Stimulated activated CD8-positive, alpha-beta memory T cell treated with anti-CD3 and anti-CD28 coated beads, Interleukin-12 subunit alpha, Interleukin-12 subunit beta, amount 100 ng/mL, for 1 hour (primary cell): ENCODE results near the gene PABPN1.
A peak's percentile ranks its signal among the peaks of the same experiment; 100 is the strongest.

Source experiments
- DNase-seq: peaks from one replicate; pipeline ENCODE4 v3.0.0-alpha.2; 2020; ENCODE audit warnings: low read depth

Gene PABPN1

DNA sequence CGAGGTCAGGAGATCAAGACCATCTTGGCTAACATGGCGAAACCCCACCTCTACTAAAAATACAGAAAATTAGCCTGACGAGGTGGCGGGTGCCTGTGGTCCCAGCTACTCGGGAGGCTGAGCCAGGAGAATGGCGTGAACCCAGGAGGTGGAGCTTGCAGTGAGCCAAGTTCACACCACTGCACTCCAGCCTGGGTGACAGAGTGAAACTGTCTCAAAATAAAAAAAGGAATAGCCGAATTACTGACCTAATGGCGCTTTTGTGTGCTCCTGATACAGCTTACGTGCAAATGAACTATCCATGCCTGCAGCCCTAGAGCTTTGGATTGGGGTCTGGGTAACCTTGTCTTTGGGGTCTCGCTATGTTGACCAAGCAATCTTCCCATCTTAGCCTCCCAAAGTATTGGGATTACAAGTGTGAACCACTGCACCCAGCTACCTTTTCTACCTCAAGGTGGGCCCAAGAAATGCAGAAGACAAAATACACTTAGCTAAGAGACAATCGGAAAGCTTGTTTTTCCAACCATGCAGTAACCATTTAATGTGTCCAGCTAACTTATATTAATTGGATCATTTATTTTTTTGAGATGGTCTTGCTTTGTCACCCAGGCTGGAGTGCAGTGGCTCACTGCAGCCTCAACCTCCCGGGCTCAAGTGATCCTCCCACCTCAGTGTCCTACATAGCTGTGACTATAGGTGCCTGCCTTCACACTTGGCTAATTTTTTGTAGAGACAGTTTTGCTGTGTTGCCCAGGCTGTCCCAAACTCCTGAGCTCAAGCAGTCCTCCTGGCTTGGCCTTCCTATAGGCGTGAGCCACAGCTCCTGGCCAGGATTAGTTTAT lies 5.5 kb downstream of the PABPN1 start:
- DNase-seq: no peak

DNA sequence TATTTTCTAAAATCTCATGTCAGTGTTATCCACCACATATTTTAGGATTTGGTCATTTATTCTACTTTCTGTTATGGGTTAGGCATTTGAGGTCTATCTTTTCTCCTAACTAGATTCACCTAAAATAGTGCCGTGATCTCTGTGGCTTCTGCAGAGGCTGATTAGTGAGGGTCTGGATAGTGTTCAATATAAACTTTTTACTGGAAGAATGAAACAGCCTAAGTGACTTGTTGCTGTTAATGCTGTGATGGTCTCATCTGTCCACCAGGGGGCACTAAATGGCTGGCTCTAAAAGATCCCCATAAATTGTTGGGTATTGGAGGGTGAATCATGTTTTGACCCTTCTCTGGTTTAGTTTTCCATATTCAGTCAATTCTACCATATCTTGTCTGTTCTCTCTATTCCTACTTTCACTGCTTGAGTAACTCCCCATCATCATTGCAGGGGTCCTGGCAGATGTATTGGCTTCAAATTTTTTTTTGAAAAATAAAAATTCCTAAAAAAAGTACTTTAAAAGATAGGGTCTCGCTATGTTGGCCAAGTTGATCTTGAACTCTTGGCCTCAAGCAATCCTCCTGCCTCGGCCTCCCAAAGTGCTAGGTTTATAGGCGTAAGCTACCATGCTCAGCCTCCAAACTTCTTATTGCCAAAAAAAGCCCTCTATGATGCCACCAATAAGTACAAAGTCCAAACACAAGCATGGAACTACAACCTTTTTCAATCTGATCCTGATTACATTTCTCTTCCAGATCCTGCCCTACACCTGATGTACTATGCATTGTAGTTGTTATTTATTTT lies 6.9 kb downstream of the PABPN1 start:
- peak; percentile 49 for DNase-seq

DNA sequence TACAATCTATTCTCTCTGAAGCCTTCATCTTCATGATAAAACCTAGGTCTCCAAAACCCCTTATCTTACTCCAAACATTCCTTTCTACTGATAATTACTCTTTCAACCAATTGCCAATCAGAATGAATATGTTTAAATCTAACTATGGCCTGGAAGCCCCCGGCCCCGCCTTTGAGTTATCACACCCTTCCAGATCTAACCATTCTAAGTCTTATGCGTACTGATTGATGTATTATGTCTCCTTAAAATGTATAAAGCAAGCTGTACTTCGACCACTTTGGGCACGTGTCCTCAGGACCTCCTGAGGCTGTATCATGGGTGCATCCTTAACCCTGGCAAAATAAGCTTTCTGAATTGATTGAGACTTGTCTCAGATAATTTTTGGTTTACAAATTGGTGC lies 14.4 kb downstream of the PABPN1 start:
- DNase-seq: no peak

DNA sequence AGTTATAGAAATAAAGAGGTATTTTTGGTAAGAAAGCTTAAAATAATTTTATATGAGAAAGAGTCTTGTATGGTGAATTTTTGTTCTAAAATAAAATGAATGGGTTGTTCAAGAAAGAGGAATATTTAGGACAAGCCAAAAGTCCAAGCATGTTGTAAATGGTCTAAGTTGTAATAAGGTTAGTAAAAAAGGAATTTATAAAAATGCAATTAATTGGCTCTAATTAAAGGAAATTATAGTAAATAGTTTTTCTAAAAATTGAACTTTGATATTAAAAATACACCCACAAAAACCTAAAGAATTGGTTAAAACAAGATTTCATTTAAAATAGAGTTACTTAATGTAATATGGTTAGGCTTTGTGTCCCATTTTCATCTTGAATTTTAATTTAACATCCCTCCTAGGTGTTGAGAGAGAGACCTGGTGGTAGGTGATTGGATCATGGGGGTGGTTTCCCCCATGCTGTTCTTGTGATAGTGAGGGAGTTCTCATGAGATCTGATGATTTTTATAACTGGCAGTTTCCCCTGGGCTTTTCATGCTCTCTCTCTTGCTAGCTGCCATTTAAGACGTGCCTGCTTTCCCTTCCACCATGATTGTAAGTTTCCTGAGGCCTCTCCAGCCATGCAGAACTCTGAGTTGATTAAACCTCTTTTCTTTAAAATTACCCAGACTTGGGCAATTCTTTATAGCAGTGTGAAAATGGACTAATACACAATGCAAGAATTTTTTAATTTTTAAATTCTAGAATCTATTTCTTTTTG lies 18.4 kb downstream of the PABPN1 start:
- DNase-seq: no peak

DNA sequence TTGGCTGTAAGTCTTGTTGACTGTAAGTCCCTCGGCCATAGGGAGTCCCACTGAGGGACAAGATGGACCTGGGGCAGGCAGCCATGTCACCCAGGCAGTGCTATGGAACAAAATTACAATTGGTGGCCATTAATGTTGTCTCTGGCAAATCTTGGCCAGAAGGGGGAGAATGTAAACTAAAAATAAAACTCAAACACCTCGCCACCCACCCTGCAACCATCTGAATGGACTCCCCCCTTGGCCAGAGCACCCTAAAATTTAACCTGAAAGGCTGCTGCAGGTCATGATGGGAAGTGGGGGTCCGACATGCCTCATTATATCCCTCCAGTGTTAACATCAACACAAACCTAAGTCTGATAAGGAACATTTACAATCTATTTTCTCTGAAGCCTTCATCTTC lies 23.2 kb downstream of the PABPN1 start:
- DNase-seq: no peak

DNA sequence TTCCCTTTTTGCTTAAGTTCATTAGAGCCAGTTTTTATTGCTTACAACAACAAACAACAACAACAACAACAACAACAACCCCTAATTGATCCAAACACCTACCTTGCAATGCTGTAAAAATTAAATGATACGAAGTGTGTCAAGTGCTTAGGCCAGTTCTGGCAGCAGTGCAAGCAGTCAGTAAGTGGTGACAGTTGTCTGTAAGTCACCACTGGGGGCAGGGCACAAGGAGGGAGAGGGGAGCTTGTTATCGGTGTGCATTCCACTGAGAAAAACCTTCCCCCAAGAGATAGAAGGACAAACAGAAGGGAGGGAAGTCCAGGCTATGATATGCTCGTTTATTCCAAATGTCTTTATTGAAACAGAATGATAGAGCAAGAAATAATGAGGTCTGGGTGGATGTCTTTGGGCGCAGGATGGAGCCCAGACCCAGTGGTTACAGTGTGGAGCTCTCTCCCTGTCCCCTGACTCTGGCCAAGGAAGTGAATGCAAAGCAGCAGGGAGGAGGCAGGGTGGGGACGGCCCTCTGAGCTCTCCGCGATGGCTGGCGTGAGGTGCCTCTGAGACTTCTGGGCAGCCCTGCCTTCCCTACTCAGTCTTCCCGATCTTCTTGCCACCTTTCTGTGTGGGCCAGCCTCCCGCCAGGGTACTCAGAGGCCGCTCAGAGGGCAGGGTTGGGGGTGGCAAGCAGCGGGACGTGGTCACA lies 24.9 kb downstream of the PABPN1 start:
- no peak for DNase-seq

DNA sequence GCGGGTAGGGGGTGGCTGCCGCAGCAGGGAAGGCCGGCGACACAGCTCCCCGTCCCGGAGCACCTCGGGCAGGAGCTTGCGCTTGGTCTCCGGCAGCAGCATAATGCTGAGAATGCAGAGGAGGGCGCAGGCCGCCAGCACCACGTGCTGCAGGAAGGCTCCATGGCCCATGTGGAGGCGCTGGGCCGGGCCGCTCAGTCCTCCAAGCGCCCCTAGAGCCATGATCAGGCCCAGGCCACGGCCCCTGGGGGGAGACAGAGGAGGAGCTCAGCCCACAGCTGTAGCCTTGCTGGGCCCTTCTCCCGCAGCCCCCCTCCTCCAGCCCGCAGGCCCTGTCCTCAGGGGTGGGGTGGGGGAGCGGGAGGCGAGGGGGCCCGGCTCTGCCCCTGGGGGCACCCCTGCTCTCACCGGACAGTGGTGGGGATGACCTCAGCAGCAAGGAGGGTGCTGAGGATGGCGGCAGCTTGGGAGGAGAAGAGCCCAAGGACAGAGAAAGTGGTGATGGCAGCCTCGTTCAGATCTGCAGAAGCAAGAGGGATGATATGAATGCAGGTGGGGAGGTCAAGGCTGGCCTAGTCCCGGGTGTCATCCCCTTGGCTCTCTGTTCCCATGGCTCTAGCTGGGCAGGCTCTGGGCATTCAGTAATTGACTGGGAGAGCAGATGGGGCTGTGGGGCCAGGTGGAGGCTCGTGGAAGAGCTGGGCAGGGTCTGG lies 25.6 kb downstream of the PABPN1 start:
- DNase-seq: no peak

DNA sequence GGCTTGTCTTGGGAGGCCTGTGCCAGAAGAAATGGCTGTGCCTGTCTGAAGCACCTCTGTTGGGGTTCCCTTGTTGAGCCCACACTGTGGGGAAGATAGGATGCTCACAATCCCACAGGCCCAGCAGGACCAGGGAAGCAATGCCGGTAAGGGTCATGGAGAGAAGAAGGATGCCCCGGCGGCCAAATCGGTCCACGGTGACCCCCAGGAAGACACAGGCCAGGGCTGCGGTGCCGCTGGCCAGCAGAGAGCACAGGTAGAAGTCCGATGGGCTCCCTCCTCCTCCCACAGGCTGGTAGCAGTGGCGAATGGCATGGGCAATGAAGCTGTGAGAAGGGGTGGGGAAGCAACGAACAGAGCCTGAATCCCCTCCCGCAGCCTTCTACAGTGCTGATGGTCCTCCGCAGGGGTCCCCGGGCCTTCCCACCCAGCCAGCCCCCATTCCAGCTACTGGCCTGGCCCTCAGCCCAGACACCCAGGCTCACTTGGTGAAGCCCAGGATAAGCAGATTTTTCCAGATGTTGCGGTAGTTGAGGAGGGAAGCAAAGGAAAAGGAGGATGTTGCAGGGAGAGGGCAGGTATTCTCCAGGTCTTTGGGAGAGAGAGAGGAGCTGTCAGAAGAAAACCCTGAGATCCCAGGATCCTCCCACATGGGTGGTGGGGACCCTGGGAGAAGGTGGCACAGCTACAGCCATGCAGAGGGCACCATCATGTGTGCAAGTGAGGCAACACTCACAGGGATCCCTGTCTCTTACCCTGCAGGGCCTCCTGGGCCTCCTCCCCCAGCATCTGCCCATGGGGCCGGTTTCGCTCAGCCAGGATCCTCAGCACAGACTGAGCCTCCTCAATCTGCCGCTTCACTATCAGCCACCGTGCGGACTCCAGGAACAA lies 26.4 kb downstream of the PABPN1 start:
- DNase-seq: no peak

DNA sequence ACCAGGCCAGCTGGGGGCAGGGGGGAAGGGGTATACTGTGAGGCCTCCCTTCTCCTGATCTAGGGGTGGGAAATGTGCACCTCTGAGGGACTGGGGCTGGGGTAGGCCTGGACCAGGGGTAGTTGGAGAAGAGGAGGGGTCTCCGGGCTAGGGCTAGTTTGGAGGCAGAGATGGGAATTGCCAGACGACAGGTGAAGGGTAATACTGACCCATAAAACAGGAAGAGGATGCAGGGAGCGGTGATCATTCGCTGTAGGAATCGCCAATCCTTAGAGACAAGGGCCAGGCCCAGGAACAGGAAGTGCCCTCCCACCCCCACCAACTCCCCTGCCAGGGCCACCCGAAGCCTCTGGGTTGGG lies 27.0 kb downstream of the PABPN1 start:
- DNase-seq: no peak

DNA sequence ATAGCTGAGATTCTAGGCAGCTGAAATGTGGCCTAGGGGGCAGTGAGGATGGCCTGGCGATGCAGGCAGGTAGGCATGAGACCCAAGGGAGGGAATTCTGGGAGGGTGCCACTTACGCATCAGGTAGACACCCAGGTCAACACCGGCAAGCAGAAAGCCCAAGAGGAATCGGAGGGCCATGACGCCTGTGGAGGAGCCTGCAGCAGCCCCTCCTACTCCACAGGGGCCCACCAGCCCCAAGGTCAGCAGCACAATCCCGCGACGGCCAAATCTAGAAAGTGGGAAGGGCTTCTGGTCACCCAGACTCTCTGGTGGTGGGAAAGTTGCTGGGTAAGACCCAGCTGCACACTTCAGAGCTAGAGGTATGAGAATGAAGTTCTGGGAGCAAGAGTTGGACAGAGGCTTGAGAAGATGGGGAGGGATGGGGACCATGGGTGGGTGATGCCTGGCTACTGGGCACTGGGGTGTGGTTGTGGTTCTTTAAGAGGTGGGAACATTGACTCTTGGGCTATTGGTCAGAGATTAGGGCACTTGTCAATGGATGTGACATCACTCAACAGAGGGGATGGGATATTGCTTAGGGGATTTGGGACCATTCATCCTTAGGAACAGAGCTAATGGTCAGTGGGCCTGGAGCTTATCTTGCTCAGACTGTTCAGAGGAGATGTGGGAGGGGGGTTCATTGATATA lies 28.0 kb downstream of the PABPN1 start:
- no peak for DNase-seq

DNA sequence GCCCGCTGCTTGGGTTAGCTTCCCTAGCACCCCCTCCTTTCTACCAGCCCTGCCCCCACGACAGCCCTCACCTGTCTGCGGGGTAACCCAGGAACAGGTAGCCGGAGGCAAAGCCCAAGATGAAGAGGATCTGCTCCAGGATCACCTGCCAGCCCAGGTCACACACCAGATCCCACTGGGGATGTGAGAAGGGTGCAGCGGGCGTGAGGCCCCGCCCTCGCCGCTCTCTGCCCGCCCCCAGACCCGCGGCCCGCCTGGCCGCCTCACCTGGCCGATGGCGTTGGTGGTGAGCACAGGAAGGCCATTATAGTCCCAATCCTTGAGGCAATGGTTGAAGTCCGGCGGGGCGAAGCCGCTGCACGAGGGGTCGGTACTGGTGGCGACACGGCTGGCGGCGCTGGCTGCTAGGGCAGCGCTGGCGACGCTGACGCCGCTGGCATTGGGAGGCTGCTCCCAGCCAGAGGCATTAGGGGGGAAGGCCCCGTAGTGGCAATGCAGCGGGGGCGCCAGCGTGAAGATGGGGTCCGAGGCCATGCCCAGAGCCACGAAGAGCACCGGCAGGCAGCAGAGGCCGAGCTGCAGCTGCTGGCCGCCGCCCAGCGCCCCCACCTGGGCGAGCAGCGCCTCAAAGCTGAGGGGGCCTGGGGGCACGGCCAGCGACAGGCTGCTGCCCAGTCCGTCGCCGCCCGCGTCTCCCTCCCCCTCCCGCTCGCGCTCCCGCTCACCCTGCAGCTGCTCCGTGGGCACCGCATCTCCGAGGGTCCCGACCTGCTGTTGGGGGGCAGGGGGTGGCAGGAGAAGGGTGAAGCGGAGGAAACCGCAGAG lies 30.6 kb downstream of the PABPN1 start:
- no peak for DNase-seq

DNA sequence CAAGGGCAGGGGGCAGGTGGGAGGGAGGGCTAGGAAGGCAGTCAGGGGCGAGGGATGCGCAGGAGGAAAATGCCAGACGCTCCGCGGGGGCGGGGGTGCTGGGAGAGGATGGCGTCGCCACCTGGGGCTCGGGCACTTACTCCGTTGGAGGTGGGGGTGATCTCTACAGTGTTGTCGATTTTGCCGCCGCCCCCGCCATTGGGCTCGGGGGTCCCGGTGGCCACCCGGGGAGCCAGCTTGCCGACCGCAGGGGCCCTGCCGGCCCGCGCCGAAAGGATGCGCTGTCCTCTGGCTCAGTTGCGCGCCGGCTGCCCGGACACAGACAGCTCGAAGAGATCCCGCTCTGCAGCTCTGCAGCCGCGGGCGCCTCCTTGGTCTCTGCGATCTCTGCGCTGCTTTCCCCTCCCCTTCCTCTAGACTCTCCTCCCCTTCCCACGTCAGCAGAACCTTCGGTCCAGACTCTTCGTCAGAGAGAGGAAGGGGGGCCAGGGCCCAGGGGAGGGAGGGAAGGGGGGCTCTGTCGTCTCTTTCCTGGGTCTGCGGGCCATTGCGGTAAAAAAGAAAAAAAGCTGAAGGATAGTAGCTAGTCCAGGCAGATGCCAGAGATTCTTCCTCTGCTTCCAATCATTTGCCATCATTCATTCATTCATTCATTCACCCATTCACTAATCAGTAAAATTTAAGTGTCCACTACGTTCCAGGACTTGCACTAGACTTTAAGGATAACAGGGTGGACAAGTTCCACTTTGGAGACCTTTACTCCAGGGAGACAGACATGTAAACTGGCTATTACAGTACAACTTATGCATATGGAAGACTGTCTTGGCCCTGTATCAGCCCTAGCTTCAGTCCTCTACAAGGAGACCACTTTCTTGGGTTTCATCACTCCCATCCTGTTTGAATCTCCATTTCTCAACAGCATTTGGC lies 31.5 kb downstream of the PABPN1 start, which contains the start of gene SLC22A17:
Gene SLC22A17 (minus strand): TSS at position 382 of the 927 bp plus-strand sequence.
- DNase-seq: peak; percentile 28

DNA sequence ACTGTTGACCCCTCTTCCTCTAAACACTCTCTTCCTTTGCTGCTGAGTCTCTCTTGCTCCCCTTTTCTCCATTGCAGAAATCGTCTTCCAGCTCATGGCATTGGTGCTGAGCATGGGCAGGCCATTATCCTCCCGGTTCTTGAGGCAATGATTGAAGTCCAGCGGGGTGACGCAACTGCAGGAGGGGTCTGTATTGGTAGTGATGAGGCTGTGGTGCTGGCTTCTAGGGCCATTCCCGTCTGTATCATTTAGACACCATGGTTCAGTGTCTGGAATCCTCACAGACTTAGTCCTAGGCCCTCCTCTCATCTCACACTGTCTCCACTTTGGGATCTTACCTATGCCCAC lies 32.1 kb downstream of the PABPN1 start:
- no peak for DNase-seq

DNA sequence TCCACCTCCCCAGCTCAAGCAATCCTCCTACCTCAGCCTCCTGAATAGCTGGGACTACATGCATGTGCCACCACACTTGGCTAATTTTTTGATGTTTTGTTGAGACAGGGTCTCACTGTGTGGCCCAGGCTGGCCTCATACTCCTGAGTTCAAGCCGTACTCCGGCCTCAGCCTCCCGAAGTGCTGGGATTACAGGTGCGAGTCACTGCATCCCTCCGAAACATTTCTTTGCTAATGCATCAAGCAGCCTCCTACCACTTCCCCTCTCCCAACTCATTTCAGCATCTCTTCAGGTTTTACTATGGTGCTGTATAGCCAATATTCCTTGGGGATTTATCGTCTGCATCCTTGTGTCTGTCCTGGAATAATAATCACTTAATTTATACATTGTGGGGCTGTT lies 33.7 kb downstream of the PABPN1 start:
- no peak for DNase-seq

DNA sequence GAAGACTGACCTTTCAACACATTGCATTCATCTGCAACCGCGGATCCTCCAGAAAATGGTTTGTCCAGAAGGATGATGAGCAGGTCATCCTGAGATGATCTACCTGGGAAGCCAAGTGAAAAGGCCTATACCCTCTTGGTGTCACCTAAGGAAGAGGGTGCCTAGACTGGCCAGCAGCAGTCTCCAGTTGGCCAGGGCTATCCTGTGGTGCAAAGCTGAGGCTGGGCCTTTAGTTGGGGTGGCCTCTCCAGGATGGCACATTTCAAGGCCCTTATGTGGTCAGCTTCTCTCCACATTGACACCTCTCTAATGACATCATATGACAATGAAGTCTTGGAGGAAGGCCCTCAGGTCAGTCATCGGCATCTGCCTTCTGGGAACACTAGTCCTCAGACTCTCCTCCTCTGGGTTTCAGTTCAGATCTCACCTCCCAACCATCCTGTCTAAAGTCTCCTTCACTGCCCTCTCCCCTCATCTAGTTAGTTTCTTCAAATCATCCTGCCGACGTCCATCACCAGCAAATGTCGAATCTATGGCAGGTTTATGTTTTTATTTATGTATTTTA lies 34.7 kb downstream of the PABPN1 start:
- no peak for DNase-seq

DNA sequence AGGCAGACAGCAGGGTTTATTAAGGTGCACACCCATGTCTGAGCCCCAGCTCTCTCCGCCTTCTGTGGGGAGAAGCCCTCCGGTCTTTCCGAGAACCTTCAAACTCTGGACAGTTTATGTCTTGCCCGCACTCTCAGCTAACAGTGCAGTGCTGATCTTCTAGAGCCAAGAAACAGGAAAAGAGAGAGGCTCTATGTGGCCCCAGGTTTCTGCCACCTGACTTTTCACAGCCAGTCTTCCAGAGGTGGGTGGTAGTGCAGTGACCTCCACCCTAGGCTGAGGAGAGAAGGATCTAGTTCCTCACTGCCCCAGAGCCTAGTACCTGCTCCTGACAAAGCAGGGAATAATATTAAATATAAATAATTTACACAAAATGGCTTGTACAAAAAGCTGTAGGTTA lies 35.4 kb downstream of the PABPN1 start:
- DNase-seq: no peak

DNA sequence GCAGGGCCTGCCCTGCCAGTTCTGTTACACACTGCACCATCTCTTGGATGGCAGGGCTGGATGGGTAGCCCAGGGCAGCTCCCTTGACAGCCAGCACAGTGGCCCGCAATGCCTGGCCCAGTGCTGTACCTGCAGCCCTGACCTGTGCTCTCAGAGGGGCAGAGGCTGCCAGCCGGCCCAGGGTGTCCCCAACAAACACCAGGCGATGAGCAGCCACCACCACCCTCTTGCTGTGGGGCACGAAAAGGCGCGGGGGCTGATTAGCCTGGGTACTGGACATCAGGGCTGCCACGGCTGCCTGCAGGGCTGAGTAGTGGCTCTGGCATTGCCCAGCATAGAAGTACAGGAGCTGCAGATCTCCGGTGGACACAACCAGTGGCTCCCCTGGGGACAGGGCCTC lies 36.0 kb downstream of the PABPN1 start:
- DNase-seq: no peak
